ENCODE data around the gene DRICH1. TPM values are rescaled to one million over a fixed set of nuclear protein-coding genes. Genes with fewer than 3 reads are reported as not detected.

DRICH1 gene
- total RNA-seq, 1 experiment from 2014 or later = 0.26 TPM

- peaks cover 12% of the 10 kb centered on the region; the same call in 1 of the 2 replicates for H3K27me3 Mint-ChIP-seq (ENCODE audit: low read depth)
- H3K27ac Mint-ChIP-seq = no peak overlapping the region
- no peaks in the 10 kb centered on the region for H3K4me1 Mint-ChIP-seq
- ChIA-PET POLR2A (no interaction called here), CTCF (interaction anchor here (1.0 to 4.9 kb wide), 2 partner anchors 17 to 241 kb away, joined by 6 to 22 read pairs; no protein-coding TSS in a partner anchor)
- peak; percentile 69 for DNase-seq (ENCODE audit: low spot score)
- TF ChIP-seq FOXP1 (CRISPR knock-in tag; IDR thresholded peaks at IDR 0.05; ENCODE audit: borderline replicate concordance) (no peak), FOXP4 (CRISPR knock-in tag; IDR thresholded peaks at IDR 0.05) (peak; percentile 31; the same call in 1 of the 2 replicates)
- H3K4me3 Mint-ChIP-seq = no peak overlapping the region
- no peaks in the 10 kb centered on the region for H3K36me3 Mint-ChIP-seq
- peak; percentile 79 for ATAC-seq
- no peaks in the 10 kb centered on the region for H3K9me3 Mint-ChIP-seq
Observed at GRCh38 chr22:23608583-23608982, 23.5 kb downstream of the DRICH1 start.

DNA sequence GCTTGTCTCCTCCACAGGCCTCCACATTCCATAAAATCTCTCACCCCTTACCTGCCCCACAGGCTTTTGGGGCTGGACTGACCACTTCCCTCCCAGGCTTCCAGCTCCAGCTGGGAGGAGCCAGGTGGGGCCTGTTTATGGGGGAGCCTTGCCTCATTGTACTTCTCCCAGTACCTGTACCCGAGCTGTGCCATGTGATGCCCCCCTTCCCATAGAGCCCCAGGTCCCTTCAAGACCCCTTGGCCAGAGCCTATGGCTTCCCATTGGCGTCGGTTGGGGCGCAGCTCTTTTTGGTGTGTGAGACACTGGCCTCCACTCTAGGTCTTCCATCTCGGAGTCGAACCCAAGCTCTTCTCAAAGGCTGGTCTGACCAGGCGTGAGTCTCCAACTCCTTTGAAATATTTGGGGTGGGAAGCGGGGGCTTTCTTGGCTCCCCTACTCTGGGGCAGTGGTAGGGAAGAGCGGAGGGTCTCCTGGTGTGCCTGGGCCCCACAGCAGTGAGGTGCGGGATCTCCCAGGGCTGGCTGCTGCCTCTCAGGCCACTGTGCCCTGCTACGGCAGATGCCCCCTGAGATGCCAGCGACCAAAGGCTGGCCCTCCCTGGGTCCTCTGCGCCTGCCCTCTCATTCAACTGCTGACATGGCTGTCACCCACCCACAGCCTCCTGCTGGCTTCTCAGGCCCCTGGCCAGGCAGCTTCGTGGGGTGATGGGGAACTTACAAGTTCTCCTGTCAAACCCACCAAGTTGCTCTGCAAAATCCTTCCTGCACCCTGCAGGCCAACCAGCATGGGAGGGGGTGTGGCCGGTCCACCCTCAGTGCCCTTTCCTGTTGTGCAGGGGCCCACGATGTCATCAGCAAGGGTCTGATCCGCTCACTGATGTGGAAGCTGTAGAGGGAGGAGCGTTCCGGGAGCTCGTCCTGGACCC is 25.7 kb downstream of the DRICH1 start:
- ATAC-seq (no peak), DNase-seq (ENCODE audit: low spot score) (no peak)

DNA sequence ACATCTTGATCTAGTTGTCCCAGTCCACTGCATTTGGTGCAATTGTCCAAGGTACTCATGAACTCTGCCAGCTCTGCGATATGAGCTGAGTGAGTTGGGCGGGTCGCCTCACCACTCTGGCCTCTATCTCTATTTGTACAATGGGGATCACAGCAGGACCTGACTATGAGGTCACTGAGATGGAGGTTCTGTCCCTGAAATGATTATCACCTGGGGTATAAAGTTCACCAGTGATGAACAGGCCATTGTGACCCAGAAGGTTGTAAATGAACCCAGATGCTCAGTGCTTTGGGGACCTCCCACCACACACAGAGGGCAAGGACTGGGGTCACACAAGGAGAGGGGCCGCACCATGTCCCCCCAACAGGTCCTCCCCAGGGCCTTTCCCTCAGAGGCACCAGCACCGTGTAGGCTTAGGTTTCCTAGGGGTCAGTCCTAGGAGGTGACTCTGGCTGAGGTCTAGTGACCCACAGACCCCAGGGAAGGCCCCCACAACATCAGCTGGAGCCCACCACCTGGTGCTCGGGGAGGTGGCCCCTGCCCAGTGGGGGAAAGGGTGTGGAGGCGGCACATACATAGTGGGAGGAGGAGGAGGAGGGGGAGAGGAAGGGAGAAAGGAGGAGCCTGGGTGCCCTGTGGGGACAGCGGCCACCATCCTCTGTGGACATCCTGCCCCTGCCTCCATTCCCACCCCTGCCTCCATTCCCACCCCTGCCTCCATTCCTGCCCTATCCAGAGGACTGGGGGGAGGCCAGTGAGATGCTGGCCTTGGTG is 27.0 kb downstream of the DRICH1 start:
- H3K36me3 Mint-ChIP-seq = no peaks in the 10 kb centered on the region
- no peaks in the 10 kb centered on the region for H3K9me3 Mint-ChIP-seq
- no peak overlapping the region for H3K27ac Mint-ChIP-seq
- no peaks in the 10 kb centered on the region for H3K4me1 Mint-ChIP-seq
- H3K4me3 Mint-ChIP-seq = no peak overlapping the region
- ATAC-seq (no peak), DNase-seq (ENCODE audit: low spot score) (no peak)
- peaks cover 7% of the 10 kb centered on the region; the same call in 1 of the 2 replicates for H3K27me3 Mint-ChIP-seq (ENCODE audit: low read depth)
- no peak for TF ChIP-seq TEAD4 (CRISPR knock-in tag; IDR thresholded peaks at IDR 0.05)
- TF ChIP-seq TCF7 (CRISPR knock-in tag; IDR thresholded peaks at IDR 0.05; ENCODE audit: low read depth) = no peak
- TF ChIP-seq ZNF138 (CRISPR knock-in tag; conservative IDR thresholded peaks at IDR 0.05) = no peak
- POLR2A ChIA-PET = no interaction called here
- CTCF ChIA-PET = interaction anchor here (0.6 to 4.9 kb wide), 4 partner anchors 14 to 805 kb away, joined by 3 to 22 read pairs (median 4); partner anchors contain the start of gene SLC2A11

More for the DNA sequence above, 25.7 kb downstream of the DRICH1 start:
- no peak overlapping the region for H3K27ac Mint-ChIP-seq
- ChIA-PET POLR2A (interaction anchor here (0.6 kb wide), 1 partner anchor 9 kb away, joined by 4 read pairs; no protein-coding TSS in a partner anchor), CTCF (interaction anchor here (1.0 to 4.9 kb wide), 3 partner anchors 15 to 536 kb away, joined by 3 to 22 read pairs (median 4); partner anchors contain the start of genes GNAZ and SLC2A11)
- no peak overlapping the region for H3K4me3 Mint-ChIP-seq
- H3K4me1 Mint-ChIP-seq = no peaks in the 10 kb centered on the region
- TF ChIP-seq NFYB (CRISPR knock-in tag; conservative IDR thresholded peaks at IDR 0.05; ENCODE audit: low read depth) = no peak
- TF ChIP-seq CREB1 (CRISPR knock-in tag; IDR thresholded peaks at IDR 0.05) = no peak
- no peak for TF ChIP-seq ELF4 (CRISPR knock-in tag; IDR thresholded peaks at IDR 0.05; ENCODE audit: low read depth)
- no peak for TF ChIP-seq HMGA2 (CRISPR knock-in tag; IDR thresholded peaks at IDR 0.05)
- peaks cover 9% of the 10 kb centered on the region; the same call in 1 of the 2 replicates for H3K27me3 Mint-ChIP-seq (ENCODE audit: low read depth)
- H3K9me3 Mint-ChIP-seq = no peaks in the 10 kb centered on the region
- no peaks in the 10 kb centered on the region for H3K36me3 Mint-ChIP-seq

GRCh38 chr22:23603266-23603665 is 28.9 kb downstream of the DRICH1 start:
- no peak overlapping the region for H3K4me3 Mint-ChIP-seq
- ATAC-seq = no peak
- POLR2A ChIA-PET = no interaction called here
- DNase-seq (ENCODE audit: low spot score) = no peak
- H3K27ac Mint-ChIP-seq = no peak overlapping the region
- H3K36me3 Mint-ChIP-seq = no peaks in the 10 kb centered on the region
- no peaks in the 10 kb centered on the region for H3K4me1 Mint-ChIP-seq
- CTCF ChIA-PET = interaction anchor here (1.3 to 1.6 kb wide), 2 partner anchors 12 to 246 kb away, joined by 3 to 4 read pairs; no protein-coding TSS in a partner anchor
- H3K9me3 Mint-ChIP-seq = no peaks in the 10 kb centered on the region
- peaks cover 7% of the 10 kb centered on the region; the same call in 1 of the 2 replicates for H3K27me3 Mint-ChIP-seq (ENCODE audit: low read depth)
- TF ChIP-seq ZNF219 (CRISPR knock-in tag; IDR thresholded peaks at IDR 0.05; ENCODE audit: borderline replicate concordance) (no peak), SP1 (CRISPR knock-in tag; conservative IDR thresholded peaks at IDR 0.05) (no peak), TCF7 (CRISPR knock-in tag; IDR thresholded peaks at IDR 0.05; ENCODE audit: low read depth) (no peak), ZNF425 (CRISPR knock-in tag; conservative IDR thresholded peaks at IDR 0.05) (no peak), NFATC4 (CRISPR knock-in tag; IDR thresholded peaks at IDR 0.05) (no peak)
- TF ChIP-seq, protein P1, sequence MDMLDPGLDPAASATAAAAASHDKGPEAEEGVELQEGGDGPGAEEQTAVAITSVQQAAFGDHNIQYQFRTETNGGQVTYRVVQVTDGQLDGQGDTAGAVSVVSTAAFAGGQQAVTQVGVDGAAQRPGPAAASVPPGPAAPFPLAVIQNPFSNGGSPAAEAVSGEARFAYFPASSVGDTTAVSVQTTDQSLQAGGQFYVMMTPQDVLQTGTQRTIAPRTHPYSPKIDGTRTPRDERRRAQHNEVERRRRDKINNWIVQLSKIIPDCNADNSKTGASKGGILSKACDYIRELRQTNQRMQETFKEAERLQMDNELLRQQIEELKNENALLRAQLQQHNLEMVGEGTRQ (CRISPR knock-in tag; IDR thresholded peaks at IDR 0.05) = no peak
- TF ChIP-seq, protein P2, sequence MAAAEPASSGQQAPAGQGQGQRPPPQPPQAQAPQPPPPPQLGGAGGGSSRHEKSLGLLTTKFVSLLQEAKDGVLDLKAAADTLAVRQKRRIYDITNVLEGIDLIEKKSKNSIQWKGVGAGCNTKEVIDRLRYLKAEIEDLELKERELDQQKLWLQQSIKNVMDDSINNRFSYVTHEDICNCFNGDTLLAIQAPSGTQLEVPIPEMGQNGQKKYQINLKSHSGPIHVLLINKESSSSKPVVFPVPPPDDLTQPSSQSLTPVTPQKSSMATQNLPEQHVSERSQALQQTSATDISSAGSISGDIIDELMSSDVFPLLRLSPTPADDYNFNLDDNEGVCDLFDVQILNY (CRISPR knock-in tag; IDR thresholded peaks at IDR 0.05) = no peak
- TF ChIP-seq, protein P3, sequence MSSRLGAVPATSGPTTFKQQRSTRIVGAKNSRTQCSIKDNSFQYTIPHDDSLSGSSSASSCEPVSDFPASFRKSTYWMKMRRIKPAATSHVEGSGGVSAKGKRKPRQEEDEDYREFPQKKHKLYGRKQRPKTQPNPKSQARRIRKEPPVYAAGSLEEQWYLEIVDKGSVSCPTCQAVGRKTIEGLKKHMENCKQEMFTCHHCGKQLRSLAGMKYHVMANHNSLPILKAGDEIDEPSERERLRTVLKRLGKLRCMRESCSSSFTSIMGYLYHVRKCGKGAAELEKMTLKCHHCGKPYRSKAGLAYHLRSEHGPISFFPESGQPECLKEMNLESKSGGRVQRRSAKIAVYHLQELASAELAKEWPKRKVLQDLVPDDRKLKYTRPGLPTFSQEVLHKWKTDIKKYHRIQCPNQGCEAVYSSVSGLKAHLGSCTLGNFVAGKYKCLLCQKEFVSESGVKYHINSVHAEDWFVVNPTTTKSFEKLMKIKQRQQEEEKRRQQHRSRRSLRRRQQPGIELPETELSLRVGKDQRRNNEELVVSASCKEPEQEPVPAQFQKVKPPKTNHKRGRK (CRISPR knock-in tag; IDR thresholded peaks at IDR 0.05; ENCODE audit: borderline replicate concordance) = no peak
